ENCODE results near the gene IL17RB. TPM values are rescaled to one million over a fixed set of nuclear protein-coding genes. Genes with fewer than 3 reads are reported as not detected.

IL17RB gene
- total RNA-seq, 1 experiment from 2014 or later, result 9.8 TPM

DNA sequence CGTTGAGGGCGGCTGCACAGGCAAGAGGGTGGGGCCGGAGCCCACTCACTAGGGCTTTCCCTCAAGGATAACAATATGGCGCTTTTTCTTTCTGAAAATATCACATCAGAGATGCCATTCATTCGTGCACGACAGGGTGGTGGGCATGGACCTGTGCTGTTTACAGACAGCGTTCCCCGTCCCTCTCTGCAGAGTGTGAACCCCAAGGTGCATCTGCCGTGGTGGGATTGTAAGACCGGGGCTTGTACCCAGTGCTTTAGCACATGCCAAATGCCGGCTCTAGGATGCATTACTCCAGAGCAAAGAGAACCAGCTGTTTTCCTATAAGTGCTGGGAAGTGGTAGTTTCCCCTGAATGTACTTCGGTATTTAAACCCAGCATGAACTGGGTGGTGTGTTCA lies 37.1 kb upstream of the IL17RB start:
- TF ChIP-seq, protein P1, sequence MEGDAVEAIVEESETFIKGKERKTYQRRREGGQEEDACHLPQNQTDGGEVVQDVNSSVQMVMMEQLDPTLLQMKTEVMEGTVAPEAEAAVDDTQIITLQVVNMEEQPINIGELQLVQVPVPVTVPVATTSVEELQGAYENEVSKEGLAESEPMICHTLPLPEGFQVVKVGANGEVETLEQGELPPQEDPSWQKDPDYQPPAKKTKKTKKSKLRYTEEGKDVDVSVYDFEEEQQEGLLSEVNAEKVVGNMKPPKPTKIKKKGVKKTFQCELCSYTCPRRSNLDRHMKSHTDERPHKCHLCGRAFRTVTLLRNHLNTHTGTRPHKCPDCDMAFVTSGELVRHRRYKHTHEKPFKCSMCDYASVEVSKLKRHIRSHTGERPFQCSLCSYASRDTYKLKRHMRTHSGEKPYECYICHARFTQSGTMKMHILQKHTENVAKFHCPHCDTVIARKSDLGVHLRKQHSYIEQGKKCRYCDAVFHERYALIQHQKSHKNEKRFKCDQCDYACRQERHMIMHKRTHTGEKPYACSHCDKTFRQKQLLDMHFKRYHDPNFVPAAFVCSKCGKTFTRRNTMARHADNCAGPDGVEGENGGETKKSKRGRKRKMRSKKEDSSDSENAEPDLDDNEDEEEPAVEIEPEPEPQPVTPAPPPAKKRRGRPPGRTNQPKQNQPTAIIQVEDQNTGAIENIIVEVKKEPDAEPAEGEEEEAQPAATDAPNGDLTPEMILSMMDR (conservative IDR thresholded peaks at IDR 0.05), result no peak
- Mint-ChIP-seq H3K9me3 (no peaks in the 10 kb centered on the region), H3K4me1 (peaks cover 9 to 10% of the 10 kb centered on the region in 2 experiments), H3K27ac (no peak overlapping the region), H3K36me3 (ENCODE audit: insufficient read depth in 1 of 3, low read depth in 3 of 3) (no peaks in the 10 kb centered on the region), H3K4me3 (no peak overlapping the region), H3K27me3 (ENCODE audit: low read depth) (no peaks in the 10 kb centered on the region; the same call in 1 of the 2 replicates)
- Histone ChIP-seq H3K4me1 (ENCODE audit: insufficient read depth, low read length) (no peaks in the 10 kb centered on the region; the same call in 1 of the 2 replicates), H3K4ac (ENCODE audit: low read depth, low read length) (no peak overlapping the region), H4K5ac (ENCODE audit: insufficient read length, low read depth, low read length) (no peak overlapping the region), H2BK5ac (ENCODE audit: insufficient read length, low read length) (no peak overlapping the region), H3K27me3 (ENCODE audit: insufficient read depth, low read length) (no peaks in the 10 kb centered on the region), H3K9ac (ENCODE audit: extremely low read depth, insufficient read length, low read length) (no peak overlapping the region), H3K23ac (ENCODE audit: insufficient read length, low read depth, low read length) (no peak overlapping the region), H4K8ac (replicated peaks; ENCODE audit: insufficient read length, low read depth, low read length) (no peak overlapping the region), H2AFZ (ENCODE audit: low read length) (no peak overlapping the region), H3K14ac (ENCODE audit: insufficient read depth, low read length) (no peak overlapping the region; the same call in 1 of the 2 replicates), H3K9me3 (ENCODE audit: control insufficient read depth, low read depth, low read length) (no peaks in the 10 kb centered on the region), H3K4me2 (ENCODE audit: insufficient read depth, insufficient read length, low read length) (no peak overlapping the region), H4K91ac (ENCODE audit: insufficient read length, low read depth, low read length) (no peak overlapping the region), H3K27ac (ENCODE audit: insufficient read length, low read depth, low read length) (no peak overlapping the region), H2AK5ac (ENCODE audit: insufficient read length, low read length) (no peak overlapping the region), H3K56ac (ENCODE audit: insufficient read length, low read depth, low read length) (no peak overlapping the region), H2BK120ac (ENCODE audit: low read depth, low read length, poor library complexity, severe bottlenecking) (no peak overlapping the region), H3K23me2 (ENCODE audit: insufficient read length, low read depth, low read length, poor library complexity, severe bottlenecking) (no peaks in the 10 kb centered on the region), H3K18ac (ENCODE audit: insufficient read length, low read depth, low read length) (no peak overlapping the region), H3K79me2 (ENCODE audit: insufficient read depth, low read length) (no peaks in the 10 kb centered on the region), H3K79me1 (ENCODE audit: insufficient read depth, low read depth, low read length, poor library complexity, severe bottlenecking) (no peaks in the 10 kb centered on the region), H2BK12ac (ENCODE audit: insufficient read length, low read depth, low read length) (no peak overlapping the region), H4K20me1 (ENCODE audit: control insufficient read depth, insufficient read depth, insufficient read length) (no peaks in the 10 kb centered on the region), H2BK20ac (ENCODE audit: low read depth, low read length, poor library complexity, severe bottlenecking) (no peak overlapping the region), H3T11ph (ENCODE audit: low read length) (no peak overlapping the region), H2BK15ac (ENCODE audit: low read depth, low read length) (no peak overlapping the region)
- DNase-seq, result peak; percentile 20
- WGBS (ENCODE audit: extremely low coverage, insufficient read length, low lambda C conversion rate), result no CpG with 5 or more reads among the region's 12 CpGs

Measured in H9 (cell line).